OCI-LY3 (cell line): ENCODE results near the gene FBXW7.

ENCODE experiments used
- H2AFZ ChIP-seq: fragments of 200-600, 300-600 bp; shearing (Covaris generic); 2 replicates; pipeline ENCODE4 v1.6.0; 2014; ENCODE audit warnings: antibody characterized with exemption, low read depth, low read length
- H3K27ac ChIP-seq: fragments of 200-600, 300-600 bp; sonication (generic); 2 replicates; pipeline ENCODE4 v1.5.1; 2014; ENCODE audit warnings: mild to moderate bottlenecking, low read length, moderate library complexity, mixed read lengths
- H3K27me3 ChIP-seq: fragments of 200-600, 300-600 bp; sonication (generic); 2 replicates; pipeline ENCODE4 v1.6.1; 2014; ENCODE audit warnings: low read depth, low read length, mixed read lengths
- H3K36me3 ChIP-seq: fragments of 200-600, 300-600 bp; sonication (generic); replicated peaks from 2 replicates; pipeline ENCODE3; 2014; ENCODE audit warnings: low read depth, low read length, mixed read lengths
- H3K4me1 ChIP-seq: fragments of 300-600, 200-600 bp; sonication (generic); 2 replicates; pipeline ENCODE4 v1.6.1; 2014; ENCODE audit warnings: low read length, mixed read lengths
- H3K4me2 ChIP-seq: fragments of 200-600, 300-600 bp; sonication (generic); 2 replicates; pipeline ENCODE4 v1.6.1; 2014; ENCODE audit warnings: low read length, mixed read lengths
- H3K4me3 ChIP-seq: fragments of 300-600, 200-600 bp; sonication (generic); 2 replicates; pipeline ENCODE4 v1.5.1; 2014; ENCODE audit warnings: antibody characterized with exemption, mild to moderate bottlenecking, low read length, moderate library complexity
- H3K79me2 ChIP-seq: fragments of 300-600, 200-600 bp; shearing (Covaris generic); 2 replicates; pipeline ENCODE4 v1.6.1; 2014; ENCODE audit warnings: mild to moderate bottlenecking, low read length, mixed read lengths
- H3K9ac ChIP-seq: fragments of 300-600, 200-600 bp; shearing (Covaris generic); 2 replicates; pipeline ENCODE4 v1.6.0; 2014; ENCODE audit warnings: mild to moderate bottlenecking, low read length, moderate library complexity
- H3K9me3 ChIP-seq: fragments of 200-600, 300-600 bp; shearing (Covaris generic); 2 replicates; pipeline ENCODE4 v1.6.1; 2014; ENCODE audit warnings: low read length, mixed read lengths; ENCODE audit not compliant: insufficient read depth
- H4K20me1 ChIP-seq: fragments of 200-600, 300-600 bp; sonication (generic); 2 replicates; pipeline ENCODE4 v1.6.1; 2016; ENCODE audit warnings: low read length, mixed read lengths; ENCODE audit not compliant: insufficient read depth
- EZH2phosphoT487 ChIP-seq: fragments of 200-600 bp; shearing (Covaris generic); IDR thresholded peaks from 2 replicates; pipeline ENCODE4 v1.6.1; 2018; ENCODE audit warnings: antibody characterized with exemption, mixed run types, low read depth
- TF ChIP-seq, protein P1 (sequence below): fragments of 200-600, 300-600 bp; sonication (generic); IDR thresholded peaks from 2 replicates; pipeline ENCODE4 v1.5.1; 2014; ENCODE audit warnings: antibody characterized with exemption, low read length, low read depth

The FBXW7 gene

GRCh38 chr4:152346526-152346925 is 189.4 kb downstream of the FBXW7 start:
- H3K9me3 ChIP-seq = no peaks in the 10 kb centered on the region
- H3K4me3 ChIP-seq = no peak overlapping the region
- H3K36me3 ChIP-seq = peaks cover 14% of the 10 kb centered on the region
- H3K79me2 ChIP-seq = 0 out of 2 replicates have a peak, but pooled peaks cover 4% of the 10 kb centered on the region
- no peaks in the 10 kb centered on the region for H3K27me3 ChIP-seq
- no peaks in the 10 kb centered on the region for H4K20me1 ChIP-seq
- TF ChIP-seq EZH2phosphoT487 = no peak
- TF ChIP-seq, protein P1, sequence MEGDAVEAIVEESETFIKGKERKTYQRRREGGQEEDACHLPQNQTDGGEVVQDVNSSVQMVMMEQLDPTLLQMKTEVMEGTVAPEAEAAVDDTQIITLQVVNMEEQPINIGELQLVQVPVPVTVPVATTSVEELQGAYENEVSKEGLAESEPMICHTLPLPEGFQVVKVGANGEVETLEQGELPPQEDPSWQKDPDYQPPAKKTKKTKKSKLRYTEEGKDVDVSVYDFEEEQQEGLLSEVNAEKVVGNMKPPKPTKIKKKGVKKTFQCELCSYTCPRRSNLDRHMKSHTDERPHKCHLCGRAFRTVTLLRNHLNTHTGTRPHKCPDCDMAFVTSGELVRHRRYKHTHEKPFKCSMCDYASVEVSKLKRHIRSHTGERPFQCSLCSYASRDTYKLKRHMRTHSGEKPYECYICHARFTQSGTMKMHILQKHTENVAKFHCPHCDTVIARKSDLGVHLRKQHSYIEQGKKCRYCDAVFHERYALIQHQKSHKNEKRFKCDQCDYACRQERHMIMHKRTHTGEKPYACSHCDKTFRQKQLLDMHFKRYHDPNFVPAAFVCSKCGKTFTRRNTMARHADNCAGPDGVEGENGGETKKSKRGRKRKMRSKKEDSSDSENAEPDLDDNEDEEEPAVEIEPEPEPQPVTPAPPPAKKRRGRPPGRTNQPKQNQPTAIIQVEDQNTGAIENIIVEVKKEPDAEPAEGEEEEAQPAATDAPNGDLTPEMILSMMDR = no peak
- peaks cover 8% of the 10 kb centered on the region for H3K4me1 ChIP-seq
- no peak overlapping the region for H3K27ac ChIP-seq
- no peak overlapping the region for H3K4me2 ChIP-seq
- no peak overlapping the region for H2AFZ ChIP-seq
- H3K9ac ChIP-seq = no peak overlapping the region

DNA sequence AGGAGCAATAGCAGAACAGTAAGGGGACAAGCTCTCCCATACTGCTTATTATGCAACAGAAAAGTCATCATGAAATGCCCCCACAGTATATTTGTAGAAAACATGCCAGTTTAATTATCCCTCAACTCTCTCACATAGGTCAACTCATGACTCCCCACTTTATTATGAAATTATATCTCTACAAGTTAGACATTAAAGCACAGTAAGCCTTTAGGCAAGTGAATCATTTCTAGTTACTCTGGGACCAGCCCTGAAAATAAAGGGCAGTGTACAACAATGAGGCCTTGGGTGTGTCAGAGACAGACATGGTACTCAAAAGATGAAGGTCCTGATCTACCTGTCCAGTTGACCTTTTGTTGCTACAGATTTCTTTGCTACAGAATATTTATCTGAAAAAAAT is 191.9 kb downstream of the FBXW7 start:
- H3K4me2 ChIP-seq = no peak overlapping the region
- H3K79me2 ChIP-seq = no peaks in the 10 kb centered on the region
- H3K27me3 ChIP-seq = no peaks in the 10 kb centered on the region
- no peak overlapping the region for H2AFZ ChIP-seq
- no peak for TF ChIP-seq EZH2phosphoT487
- TF ChIP-seq, protein P1 = no peak
- H3K27ac ChIP-seq = no peak overlapping the region
- no peaks in the 10 kb centered on the region for H3K9me3 ChIP-seq
- H4K20me1 ChIP-seq = no peaks in the 10 kb centered on the region
- H3K36me3 ChIP-seq = peaks cover 14% of the 10 kb centered on the region
- H3K9ac ChIP-seq = no peak overlapping the region
- no peak overlapping the region for H3K4me3 ChIP-seq
- peaks cover 8% of the 10 kb centered on the region for H3K4me1 ChIP-seq

GRCh38 chr4:152342293-152342692 is 193.6 kb downstream of the FBXW7 start:
- H3K4me2 ChIP-seq = no peak overlapping the region
- H4K20me1 ChIP-seq = no peaks in the 10 kb centered on the region
- H3K4me3 ChIP-seq = no peak overlapping the region
- no peaks in the 10 kb centered on the region for H3K27me3 ChIP-seq
- H3K9ac ChIP-seq = no peak overlapping the region
- peaks cover 18% of the 10 kb centered on the region for H3K36me3 ChIP-seq
- no peak overlapping the region for H3K27ac ChIP-seq
- no peaks in the 10 kb centered on the region for H3K4me1 ChIP-seq
- H3K79me2 ChIP-seq = no peaks in the 10 kb centered on the region
- H3K9me3 ChIP-seq = no peaks in the 10 kb centered on the region
- TF ChIP-seq, protein P1 = no peak
- no peak for TF ChIP-seq EZH2phosphoT487
- H2AFZ ChIP-seq = no peak overlapping the region

DNA sequence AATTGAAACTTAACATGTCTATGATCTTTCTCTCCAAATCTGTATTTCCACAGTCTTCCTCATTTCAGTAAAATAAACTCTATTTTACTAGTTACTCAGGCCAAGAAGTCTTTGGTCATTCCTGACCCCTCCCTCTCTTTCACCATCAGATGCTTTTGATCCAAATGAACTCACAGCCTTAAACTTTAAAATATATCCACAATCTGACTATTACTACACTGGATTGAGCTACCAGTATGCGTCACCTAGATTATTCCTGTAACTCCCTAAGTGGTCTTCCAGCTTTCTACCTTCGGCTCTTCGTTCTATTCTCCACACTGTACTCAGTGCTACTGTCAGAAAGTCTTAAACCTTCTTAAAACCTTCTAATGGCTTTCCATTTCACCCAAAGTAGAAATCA is 195.1 kb downstream of the FBXW7 start:
- H3K4me3 ChIP-seq = no peak overlapping the region
- no peak overlapping the region for H3K4me2 ChIP-seq
- H3K4me1 ChIP-seq = no peaks in the 10 kb centered on the region
- no peak for TF ChIP-seq EZH2phosphoT487
- H3K79me2 ChIP-seq = no peaks in the 10 kb centered on the region
- no peaks in the 10 kb centered on the region for H3K27me3 ChIP-seq
- H3K27ac ChIP-seq = no peak overlapping the region
- H2AFZ ChIP-seq = no peak overlapping the region
- H3K36me3 ChIP-seq = peaks cover 12% of the 10 kb centered on the region
- H4K20me1 ChIP-seq = no peaks in the 10 kb centered on the region
- H3K9me3 ChIP-seq = no peaks in the 10 kb centered on the region
- no peak overlapping the region for H3K9ac ChIP-seq

- no peaks in the 10 kb centered on the region for H3K27me3 ChIP-seq
- no peaks in the 10 kb centered on the region for H3K4me1 ChIP-seq
- no peak overlapping the region for H3K4me3 ChIP-seq
- no peak overlapping the region for H3K9ac ChIP-seq
- no peaks in the 10 kb centered on the region for H3K79me2 ChIP-seq
- TF ChIP-seq, protein P1 = no peak
- no peak for TF ChIP-seq EZH2phosphoT487
- H3K9me3 ChIP-seq = no peaks in the 10 kb centered on the region
- H2AFZ ChIP-seq = no peak overlapping the region
- H3K36me3 ChIP-seq = peaks cover 17% of the 10 kb centered on the region
- H4K20me1 ChIP-seq = no peaks in the 10 kb centered on the region
- no peak overlapping the region for H3K27ac ChIP-seq
- no peak overlapping the region for H3K4me2 ChIP-seq
These were observed 196.3 kb downstream of the FBXW7 start for GRCh38 chr4:152339576-152339975.
